Head of caudate nucleus (tissue), 42 donors: Measurements from ENCODE around the gene PRCP.
A peak's percentile ranks its signal among the peaks of the same experiment; 100 is the strongest.

Experiments used
- DNase-seq, 42 donors: peaks; one replicate each; pipeline versions ENCODE4 v3.0.0 to v3.0.0-alpha.2; 2020 to 2021; ENCODE audit warnings: mixed read lengths in 7 of 42
- intact Hi-C: fragments of 100-400 bp; cut with DNase I; formaldehyde crosslinking; loops from one replicate; pipeline ENCODE4 v1.15.0; 2022

Gene PRCP

GRCh38 chr11:82854242-82854641, 46.0 kb downstream of the PRCP start:
- DNase-seq: no peak
- intact Hi-C loops: no loop called here

- no peak for DNase-seq
- intact Hi-C loops: no loop called here
Observed at GRCh38 chr11:82848829-82849228, 51.4 kb downstream of the PRCP start.

GRCh38 chr11:82845356-82846353, 54.6 kb downstream of the PRCP start:
- intact Hi-C loops: no loop called here
- peak in 2 of 42 donors; percentile 42 to 47 for DNase-seq

- intact Hi-C loops: no loop called here
- DNase-seq: no peak
Observed at GRCh38 chr11:82843057-82843795, 57.0 kb downstream of the PRCP start.

- intact Hi-C loops: no loop called here
- peak; percentile 22 to 92 (median 74) for DNase-seq
Observed at GRCh38 chr11:82842019-82842418, 58.2 kb downstream of the PRCP start.

GRCh38 chr11:82837650-82838049, 62.6 kb downstream of the PRCP start:
- intact Hi-C loops: no loop called here
- DNase-seq: no peak

- intact Hi-C loops: no loop called here
- DNase-seq: no peak
Observed at GRCh38 chr11:82832983-82833382, 67.2 kb downstream of the PRCP start.

GRCh38 chr11:82831364-82831763, 68.9 kb downstream of the PRCP start:
- no peak for DNase-seq
- intact Hi-C loops: no loop called here

GRCh38 chr11:82830746-82831145, 69.5 kb downstream of the PRCP start:
- no peak for DNase-seq
- intact Hi-C loops: no loop called here

- no peak for DNase-seq
- intact Hi-C loops: no loop called here
Observed at GRCh38 chr11:82829101-82829500, 71.1 kb downstream of the PRCP start.

- intact Hi-C loops: no loop called here
- DNase-seq: no peak
Observed at GRCh38 chr11:82828472-82828871, 71.8 kb downstream of the PRCP start.

GRCh38 chr11:82826526-82826925, 73.7 kb downstream of the PRCP start:
- intact Hi-C loops: no loop called here
- no peak for DNase-seq

GRCh38 chr11:82823647-82824619, 76.3 kb downstream of the PRCP start:
- intact Hi-C loops: no loop called here
- DNase-seq: peak in 5 of 42 donors; percentile 18 to 62 (median 44)

GRCh38 chr11:82818409-82819043, 81.7 kb downstream of the PRCP start:
- intact Hi-C loops: no loop called here
- DNase-seq: no peak

GRCh38 chr11:82815406-82815805, 84.8 kb downstream of the PRCP start:
- DNase-seq: no peak
- intact Hi-C loops: no loop called here

- intact Hi-C loops: no loop called here
- DNase-seq: no peak
Observed at GRCh38 chr11:82814379-82814778, 85.9 kb downstream of the PRCP start.

- intact Hi-C loops: no loop called here
- no peak for DNase-seq
Observed at GRCh38 chr11:82811369-82811768, 88.9 kb downstream of the PRCP start.

- intact Hi-C loops: no loop called here
- no peak for DNase-seq
Observed at GRCh38 chr11:82810738-82811137, 89.5 kb downstream of the PRCP start.

GRCh38 chr11:82810326-82810725, 89.9 kb downstream of the PRCP start:
- intact Hi-C loops: no loop called here
- DNase-seq: no peak
